GM19035 (cell line): ENCODE data around the gene UQCRC1.

Source experiments
- ATAC-seq: cut with Tn5 transposase; IDR thresholded peaks from one replicate; pipeline ENCODE4 v1.9.1; 2021; ENCODE audit not compliant: unreplicated experiment

Gene UQCRC1

DNA sequence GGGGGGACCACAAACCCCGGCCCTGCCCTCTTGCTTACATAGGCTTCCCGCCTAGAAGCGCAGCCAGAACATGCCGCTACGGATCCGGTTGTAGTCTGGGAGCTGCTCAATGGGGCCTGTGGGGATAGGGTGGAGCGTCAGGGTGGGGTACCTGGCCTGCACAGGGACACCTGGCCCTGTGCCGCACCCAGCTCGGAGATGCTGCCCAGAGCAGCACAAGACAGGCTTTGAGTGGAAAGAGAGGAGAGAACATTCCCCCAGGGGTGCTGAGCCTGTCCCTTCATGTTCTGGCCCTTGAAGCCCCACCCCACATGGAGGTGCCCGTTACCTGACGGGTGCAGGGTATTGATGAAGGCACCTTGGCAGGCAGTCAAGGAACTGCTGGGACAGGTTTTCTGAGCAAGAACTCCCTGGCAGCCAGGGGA is 10.4 kb downstream of the UQCRC1 start:
- no peak for ATAC-seq

DNA sequence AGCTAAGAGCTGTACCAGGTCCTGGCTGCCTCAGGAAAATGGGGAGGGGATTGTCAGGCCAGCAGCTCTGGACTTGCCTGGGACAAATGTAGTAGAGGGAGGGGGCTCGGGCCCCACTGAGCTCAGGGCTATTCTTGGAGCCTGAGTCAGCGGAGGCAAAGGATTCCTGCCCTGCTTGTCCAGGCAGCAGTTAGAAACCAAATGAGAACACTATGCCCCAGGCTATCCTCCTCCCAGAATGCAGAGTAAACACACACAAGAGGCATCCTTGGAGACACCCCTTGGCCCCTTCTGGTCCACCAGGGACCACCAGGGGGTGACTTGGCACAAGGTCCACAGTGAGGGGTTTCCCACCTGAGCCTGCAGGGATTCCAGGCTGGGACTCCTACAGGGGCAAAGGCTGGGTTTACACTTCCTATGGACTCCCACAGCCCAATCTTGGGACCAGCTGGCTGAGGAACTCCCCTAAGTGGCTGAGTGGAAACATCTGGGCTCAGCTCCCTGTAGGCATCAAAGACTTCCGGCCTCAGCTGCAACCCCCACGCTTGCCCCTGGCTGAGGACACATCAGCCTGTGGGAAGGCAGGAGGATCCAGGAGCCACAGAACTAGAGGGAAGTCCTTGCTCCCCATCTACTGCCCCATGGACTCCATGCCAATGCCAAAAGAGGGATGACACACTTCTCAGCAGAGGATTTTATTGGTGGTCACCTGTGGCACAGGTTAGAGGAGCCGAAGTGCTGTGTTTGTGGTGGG is 10.9 kb downstream of the UQCRC1 start:
- no peak for ATAC-seq

DNA sequence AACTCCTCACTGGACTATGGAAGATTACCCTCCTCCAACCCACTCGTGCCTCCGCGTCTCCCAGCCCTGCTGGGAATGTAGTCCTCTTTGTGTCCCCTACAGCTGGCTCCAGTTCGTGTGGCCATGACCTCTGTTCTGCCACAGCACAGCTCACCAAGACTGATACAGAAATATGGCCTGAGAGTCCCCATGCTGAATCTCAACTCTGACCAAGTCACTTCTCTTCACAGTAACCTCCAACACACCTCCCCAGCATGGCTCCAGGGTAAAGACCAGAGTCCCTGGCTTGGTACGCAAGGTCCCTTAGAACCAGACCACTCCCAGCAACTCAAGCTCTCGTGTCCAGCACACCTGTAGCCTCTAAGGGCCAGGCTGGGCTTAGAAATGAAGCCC is 12.0 kb downstream of the UQCRC1 start:
- no peak for ATAC-seq

DNA sequence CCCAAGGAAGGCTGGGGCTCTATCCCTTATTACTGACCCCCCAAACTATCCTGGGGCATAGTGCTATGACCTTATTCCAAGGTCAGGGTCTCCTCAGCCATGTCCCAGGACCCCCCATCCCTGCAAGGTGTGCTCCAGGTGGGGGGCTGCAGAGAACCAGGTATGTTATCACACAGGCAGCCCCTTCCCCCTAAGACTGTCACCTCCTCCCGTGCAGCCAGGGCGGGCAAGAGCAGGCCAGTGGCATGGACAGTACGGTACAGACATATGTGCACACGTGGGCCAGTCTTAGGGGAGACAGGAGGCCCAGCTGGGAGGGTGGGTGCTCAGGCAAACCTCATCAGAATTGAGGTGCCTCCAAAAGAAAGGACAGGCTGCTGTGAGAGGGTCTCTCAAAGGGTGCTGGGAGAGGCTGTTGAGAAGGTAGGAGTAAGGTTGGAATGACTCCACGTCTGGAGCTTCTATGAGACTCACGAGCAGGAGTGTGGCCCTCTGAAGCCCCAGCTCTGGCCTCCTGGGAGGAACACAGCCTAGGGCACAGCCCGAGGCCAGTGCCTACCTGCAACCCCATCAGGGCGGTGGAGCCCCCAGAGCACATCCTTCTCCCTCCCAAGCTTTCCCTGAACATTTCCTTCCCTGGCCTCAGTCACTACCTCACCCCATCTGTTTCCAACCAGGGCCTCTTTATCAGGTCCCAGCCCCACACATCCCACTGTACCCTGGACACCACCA is 12.6 kb downstream of the UQCRC1 start:
- no peak for ATAC-seq

DNA sequence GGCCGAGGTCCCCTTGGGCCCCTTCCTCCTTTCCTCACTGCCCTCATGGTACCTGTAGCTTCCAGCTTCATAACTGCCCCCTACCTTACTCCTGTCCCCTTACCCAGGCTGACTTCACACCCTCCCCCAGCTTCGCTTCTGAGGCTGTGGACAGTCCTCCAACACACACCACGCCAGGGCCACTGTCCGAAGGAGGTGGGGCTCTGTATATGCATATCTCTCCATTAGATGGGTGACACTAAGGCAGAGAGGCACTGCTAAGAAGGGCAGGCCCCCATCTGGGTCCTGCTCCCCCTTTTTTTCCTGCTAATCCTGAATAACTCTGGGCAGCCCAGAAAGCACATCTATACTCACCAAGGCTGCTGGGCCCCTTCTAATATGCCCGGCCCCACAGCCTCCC is 13.3 kb downstream of the UQCRC1 start:
- no peak for ATAC-seq

DNA sequence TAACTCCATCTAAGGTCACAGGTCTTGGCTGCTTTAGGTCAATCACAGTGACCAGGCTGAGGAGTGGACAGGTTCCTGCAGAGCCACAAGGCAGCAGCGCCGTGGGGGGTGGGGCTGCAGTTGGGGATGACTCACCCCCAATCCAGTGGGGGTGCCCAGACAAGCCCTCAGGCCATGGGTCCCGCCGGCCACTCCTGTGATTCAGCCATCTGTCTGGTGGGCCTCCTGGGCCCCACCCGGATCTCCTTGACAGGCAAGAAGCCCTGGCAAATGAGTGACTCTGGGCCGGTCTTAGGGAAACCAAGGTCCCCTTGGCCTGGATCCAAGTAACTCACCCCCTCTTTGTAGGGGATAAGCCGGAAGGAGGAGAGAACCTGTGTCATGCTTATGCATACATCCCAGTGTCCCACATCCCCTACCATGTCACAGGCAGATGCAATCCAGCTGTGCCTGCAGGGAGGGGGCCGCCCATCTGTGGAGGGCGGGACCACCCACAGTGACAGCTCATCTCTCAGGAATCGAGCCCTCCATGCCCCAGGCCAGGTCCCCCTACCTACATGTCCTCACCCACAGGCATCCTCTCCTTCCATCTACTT is 13.8 kb downstream of the UQCRC1 start:
- no peak for ATAC-seq

DNA sequence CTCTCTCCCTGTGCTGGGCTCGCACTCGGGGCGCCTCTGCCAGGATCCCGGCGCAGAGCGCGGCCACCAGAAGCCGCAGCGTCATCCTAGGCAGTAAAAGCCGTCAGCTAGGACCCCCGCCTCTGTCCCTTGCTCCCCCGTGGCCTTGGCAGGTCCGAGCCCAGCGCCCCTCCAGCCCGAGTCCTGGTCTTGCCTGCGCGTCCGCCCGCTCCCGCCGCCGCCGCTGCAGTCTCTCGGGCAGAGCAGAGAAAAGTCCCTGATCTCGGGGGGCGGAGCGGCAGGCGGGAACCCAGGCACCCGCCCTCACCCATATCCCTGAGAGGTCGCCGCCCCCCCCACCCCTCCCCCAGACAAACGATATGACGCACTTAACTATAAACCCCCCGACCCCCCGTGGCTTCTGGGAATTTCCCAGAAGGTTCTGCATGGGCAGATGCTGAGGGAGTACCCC is 14.3 kb downstream of the UQCRC1 start, which contains the start of gene COL7A1:
Gene COL7A1 (minus strand): TSS at position 255 of the 451 bp plus-strand sequence. CDS start 170 bp downstream, at position 85.
- no peak for ATAC-seq

DNA sequence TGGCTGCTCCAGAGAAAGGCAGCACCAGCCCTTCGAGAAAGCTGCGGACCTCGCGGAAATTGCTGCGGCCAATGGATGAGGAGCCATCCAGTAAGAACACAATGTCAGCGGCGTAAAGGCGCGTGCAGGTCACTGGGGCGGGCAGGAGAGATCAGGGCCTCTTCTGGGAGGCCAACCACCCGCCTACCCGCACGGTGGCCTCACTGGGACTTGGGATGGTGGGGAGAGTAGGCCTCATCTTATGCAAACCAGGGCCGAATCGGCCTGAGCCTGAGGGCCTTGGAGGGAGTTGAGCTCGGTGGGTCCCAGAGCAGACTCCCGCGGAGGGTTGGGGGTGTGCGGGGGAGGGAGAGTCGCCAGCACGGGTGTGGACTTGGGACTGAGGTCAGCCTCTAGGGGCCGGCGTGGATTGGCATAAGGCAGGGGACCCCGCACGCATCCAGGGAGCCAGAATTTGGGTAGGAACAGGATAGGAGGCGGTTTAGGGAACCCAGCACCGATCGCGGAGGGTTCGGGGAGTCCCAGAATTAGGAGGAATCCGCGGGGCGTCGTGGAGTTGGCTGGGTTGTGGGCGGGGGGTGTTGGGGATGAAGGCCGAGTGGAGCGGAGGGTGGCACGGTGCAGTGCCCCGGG is 14.9 kb downstream of the UQCRC1 start:
- no peak for ATAC-seq

DNA sequence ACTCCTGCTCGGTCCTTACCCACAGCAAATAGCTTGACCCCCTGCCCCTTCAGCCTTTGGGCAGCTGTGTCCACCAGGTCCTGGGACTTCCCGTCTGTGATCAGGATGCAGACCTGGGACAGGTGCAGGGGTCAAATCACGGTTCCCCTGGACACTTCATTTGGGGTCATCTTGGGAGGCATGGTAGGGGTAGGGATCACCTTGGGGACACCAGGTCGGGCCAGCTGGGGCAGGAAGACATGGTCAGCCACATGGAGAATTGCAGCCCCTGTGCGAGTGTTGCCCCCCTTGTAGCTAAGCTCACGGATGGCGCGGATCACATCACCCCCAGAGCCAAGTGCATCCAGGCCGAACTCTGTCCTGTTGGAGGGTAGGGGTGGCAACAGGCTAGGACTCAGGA is 16.1 kb downstream of the UQCRC1 start:
- no peak for ATAC-seq

DNA sequence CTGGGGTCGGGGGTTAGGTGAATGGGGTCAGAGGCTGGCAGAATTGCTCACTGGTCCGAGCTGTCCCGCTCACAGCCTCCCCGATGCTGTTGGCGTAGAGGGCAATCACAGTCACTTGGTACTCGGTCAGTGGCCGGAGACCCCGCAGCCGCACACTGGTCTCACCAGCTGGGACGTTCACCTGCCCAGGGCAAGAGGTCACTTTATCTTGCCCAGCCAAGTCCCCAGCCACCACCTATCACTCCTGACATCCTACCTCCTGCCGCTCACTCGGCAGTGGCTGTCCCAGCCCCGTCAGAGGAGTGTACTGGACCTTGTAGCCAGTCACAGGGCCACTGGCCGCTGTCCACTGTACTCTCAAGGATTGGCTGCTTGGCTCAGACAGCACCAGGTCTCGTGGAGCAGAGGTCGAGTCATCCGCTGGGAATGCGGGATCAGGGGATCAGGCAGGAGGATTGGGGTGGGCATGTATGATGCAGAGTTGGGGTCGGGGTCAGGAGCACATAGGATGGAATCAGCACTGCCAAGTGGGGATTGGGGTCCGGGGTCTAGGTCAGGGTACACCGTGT is 16.8 kb downstream of the UQCRC1 start:
- ATAC-seq: no peak

DNA sequence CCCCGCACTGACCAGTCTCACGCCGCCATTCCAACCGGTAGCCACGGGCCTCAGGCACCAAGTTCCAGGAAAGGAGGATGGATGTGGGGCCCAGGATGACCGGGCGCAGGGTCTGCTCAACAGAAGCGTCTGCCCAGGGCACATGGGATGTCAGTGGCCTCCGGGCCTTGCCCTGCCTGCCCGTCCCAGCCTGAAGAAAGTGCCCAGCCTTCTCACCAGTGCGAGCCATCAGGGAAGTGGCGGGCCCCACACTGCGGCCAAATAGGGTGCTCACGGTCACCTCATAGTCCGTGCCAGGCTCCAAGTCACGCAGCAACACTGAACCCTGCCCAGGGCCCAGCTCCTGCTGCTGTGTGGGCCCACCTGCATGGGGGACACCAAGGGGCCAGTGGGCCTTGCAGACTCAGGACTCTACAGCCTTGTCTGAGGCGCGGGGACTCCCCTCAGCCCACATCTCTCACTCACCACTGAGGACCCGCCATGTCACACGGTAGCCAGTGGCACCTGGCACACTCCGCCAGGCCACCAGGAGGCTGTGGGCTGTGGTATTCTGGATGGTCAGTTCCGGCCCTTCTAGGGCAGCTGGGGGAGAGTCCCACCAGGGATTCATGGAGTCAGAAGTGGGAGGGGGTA is 17.4 kb downstream of the UQCRC1 start:
- no peak for ATAC-seq

DNA sequence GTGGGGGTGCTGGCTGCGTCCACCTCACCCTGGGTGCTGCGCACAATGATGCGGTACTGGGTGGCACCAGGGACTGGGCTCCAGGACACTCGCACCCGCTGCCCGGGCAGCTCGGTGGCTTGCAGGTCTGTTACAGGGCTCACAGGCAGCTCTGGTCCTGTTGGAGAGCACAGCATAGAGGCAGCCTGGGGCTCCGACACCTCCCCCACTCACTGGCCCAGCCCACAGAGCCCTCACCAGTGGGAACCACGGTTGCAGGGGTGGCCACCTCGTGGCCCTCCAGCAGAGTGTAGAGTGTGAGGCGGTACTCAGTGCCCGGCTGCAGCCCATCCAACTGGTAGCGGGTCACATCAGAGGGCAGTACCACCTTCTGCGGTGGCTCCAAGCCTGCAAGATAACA is 18.0 kb downstream of the UQCRC1 start:
- no peak for ATAC-seq

DNA sequence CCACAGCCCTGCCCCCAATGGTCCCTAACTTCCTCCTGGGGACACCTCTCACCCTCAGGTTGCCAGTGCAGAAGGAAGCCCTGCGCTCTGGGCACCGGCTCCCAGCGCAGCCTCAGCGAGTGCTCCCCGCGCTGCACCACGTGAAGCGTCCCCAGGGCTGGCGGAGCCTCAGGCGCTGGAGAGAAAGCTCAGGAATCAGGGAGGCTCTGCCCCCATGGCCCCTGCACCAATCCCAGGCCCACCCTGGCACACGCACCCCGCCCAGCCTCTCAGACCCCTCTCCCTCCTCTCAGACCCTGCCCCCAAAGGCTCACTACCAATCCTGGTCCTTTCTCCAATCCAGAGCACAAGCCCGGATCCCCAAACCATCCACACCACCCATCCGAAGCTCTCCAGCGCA is 21.2 kb downstream of the UQCRC1 start:
- ATAC-seq: no peak

DNA sequence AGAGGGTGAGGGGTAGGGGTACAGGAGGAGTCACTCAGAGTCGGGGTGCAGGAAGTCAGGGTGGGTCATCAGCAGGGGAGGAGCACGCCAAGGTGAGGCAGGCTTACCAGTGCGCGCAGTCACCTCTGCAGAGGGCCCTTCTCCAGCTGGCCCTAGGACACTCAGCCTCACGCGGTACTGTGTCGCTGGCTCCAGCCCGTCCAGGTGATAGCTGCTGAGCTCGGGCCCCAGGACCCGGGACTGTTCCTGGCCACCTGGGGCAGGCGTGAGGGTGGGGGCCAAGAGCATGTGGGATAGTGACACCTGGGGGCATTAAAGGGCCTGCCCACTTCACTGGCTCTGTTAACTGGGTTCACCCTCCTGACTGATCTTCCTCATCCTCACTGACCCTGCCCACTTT is 21.8 kb downstream of the UQCRC1 start:
- no peak for ATAC-seq

DNA sequence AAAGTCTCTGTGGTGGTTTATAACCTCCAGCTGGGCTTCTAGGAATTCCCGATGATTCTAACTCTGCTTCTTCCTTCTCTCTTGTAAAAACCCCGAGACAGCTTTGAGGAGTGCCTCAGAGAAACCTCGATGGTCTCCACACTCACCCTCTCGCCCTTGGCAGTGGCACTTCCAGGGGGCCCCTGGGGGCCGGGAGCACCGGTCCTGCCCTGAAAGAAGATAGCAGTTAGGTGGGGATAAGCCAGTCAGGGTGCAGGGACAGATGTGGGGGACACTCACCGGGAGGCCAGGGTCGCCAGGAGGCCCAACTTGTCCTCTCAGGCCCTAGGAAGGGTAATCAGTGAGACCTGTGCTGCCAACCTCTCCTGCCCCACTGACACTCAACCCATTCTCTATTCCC is 24.0 kb downstream of the UQCRC1 start:
- ATAC-seq: no peak

DNA sequence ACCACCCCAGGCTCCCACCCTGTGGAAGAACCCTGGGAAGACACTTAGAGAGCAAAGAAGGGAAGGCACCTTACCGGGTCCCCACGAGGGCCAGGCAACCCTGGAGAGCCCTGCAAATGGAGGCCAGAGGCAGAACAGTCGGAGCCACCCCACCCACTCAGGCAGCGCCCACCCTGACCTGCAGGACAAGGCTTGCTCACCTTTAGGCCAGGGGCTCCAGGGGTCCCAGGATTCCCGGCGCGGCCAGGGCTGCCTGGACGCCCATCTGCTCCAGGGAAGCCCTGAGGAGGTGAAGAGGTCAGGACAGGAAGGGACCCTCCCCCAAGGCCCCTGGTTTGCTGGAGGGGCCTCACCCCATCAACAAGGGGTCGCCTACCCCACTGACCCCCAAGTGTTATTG is 24.6 kb downstream of the UQCRC1 start:
- no peak for ATAC-seq

DNA sequence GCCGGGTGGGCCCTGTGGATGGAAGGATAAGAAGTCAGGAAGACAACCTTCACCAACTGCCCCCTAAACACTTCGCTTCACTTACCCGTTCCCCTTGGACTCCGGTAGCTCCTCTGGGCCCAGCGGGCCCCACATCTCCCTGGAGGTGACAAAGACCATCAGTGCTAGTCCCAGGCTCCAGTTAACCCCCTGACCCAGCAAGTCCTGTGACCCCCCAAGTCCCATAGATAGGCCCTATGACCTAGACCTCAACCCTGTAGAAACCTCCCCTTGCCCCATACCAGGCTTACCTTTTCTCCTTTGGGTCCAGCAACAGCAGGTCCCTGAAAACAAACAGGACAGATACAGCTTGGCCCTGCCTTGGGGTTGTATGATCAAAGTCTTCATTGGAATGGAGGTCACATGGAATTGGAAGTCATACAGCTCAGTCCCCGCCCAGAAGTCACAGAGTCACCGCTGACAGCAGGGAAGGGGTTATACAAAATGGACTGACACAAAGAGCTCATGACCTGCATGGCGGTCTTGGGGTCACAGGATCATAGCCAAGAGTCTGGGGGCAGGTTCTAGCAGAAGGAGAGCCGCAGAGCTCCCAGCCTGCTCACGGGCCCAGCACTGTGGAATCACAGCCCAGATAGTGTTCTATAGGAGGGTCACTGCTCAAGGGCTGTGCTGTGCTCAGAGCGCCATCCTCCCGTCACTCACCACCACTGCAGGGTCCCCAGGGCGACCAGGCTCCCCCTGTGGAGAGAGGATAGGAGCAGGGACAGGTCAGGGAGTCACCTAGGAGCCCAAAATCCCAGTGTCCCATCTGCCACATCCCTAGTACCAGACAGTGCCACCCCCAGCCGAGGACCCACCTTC is 27.6 kb downstream of the UQCRC1 start:
- no peak for ATAC-seq

DNA sequence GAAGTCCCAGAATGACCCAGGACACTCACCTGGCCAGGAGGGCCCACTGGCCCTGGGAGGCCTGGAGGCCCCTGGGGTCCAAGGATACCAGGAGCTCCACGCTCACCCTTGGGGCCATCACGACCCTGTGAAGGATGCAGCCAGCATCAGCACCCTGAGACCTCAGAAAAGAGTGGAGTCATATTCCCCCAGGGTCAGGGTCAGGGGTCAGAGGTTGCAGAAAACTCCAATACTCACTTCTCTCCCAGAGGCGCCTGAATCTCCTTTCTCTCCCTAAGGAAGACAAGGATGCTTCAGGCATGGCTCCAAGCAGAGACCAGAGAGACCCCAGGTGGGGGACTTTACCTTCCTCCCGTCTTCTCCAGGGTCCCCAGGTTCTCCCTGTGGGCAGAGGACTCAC is 32.8 kb downstream of the UQCRC1 start:
- ATAC-seq: no peak

DNA sequence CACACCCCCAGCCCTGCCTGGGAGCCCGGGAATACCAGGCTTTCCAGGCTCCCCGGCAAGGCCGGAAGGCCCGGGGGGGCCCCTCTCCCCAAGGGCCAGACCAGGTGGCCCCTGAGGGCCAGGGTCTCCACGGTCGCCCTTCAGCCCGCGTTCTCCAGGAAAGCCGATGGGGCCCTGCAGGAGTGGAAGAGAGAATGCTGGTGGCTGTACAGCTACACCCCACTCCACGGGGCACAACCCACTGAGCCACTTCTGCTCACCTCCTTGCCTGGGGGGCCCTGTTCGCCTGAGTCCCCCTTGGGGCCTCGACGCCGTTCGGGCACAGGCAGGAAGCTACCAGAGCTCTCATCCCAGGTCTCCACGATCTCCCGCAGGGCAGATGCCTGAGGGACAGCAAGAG is 34.1 kb downstream of the UQCRC1 start:
- no peak for ATAC-seq
